HFF-Myc (cell line): ENCODE results near the gene TBRG4.

Source experiments
- DNase-seq: peaks from one replicate; pipeline ENCODE4 v3.0.0-alpha.2; 2011; ENCODE audit warnings: low read depth; ENCODE audit errors: extremely low read depth
- H3K4me3 ChIP-seq: replicated peaks from 2 replicates; pipeline ENCODE4 v1.5.1; 2011; ENCODE audit warnings: low read depth, mild to moderate bottlenecking, control low read depth, low read length
- TF ChIP-seq, protein P1 (sequence below): IDR thresholded peaks from 2 replicates; pipeline ENCODE4 v1.5.1; 2012; ENCODE audit warnings: mild to moderate bottlenecking, low read depth, low read length, control low read depth; ENCODE audit errors: missing control alignments

The TBRG4 gene

GRCh38 chr7:45111298-45112223, at the start of gene TBRG4:
Gene TBRG4, minus strand, starts transcription at chr7:45111697. Its CDS starts 2,460 bp downstream, at chr7:45109237.
- peak within 1 kb of the TSS; percentile 90 for H3K4me3 ChIP-seq
- TF ChIP-seq, protein P1, sequence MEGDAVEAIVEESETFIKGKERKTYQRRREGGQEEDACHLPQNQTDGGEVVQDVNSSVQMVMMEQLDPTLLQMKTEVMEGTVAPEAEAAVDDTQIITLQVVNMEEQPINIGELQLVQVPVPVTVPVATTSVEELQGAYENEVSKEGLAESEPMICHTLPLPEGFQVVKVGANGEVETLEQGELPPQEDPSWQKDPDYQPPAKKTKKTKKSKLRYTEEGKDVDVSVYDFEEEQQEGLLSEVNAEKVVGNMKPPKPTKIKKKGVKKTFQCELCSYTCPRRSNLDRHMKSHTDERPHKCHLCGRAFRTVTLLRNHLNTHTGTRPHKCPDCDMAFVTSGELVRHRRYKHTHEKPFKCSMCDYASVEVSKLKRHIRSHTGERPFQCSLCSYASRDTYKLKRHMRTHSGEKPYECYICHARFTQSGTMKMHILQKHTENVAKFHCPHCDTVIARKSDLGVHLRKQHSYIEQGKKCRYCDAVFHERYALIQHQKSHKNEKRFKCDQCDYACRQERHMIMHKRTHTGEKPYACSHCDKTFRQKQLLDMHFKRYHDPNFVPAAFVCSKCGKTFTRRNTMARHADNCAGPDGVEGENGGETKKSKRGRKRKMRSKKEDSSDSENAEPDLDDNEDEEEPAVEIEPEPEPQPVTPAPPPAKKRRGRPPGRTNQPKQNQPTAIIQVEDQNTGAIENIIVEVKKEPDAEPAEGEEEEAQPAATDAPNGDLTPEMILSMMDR: no peak
- DNase-seq: peak; percentile 78

- DNase-seq: no peak
- no peak overlapping the region for H3K4me3 ChIP-seq
- TF ChIP-seq, protein P1: no peak
Observed at GRCh38 chr7:45161138-45161537, 49.6 kb upstream of the TBRG4 start.

GRCh38 chr7:45160417-45160881, 49.0 kb upstream of the TBRG4 start:
- no peak for DNase-seq
- TF ChIP-seq, protein P1: no peak
- H3K4me3 ChIP-seq: no peak overlapping the region

- no peak overlapping the region for H3K4me3 ChIP-seq
- no peak for DNase-seq
- TF ChIP-seq, protein P1: no peak
Observed at GRCh38 chr7:45159296-45159695, 47.8 kb upstream of the TBRG4 start.

GRCh38 chr7:45158471-45158870, 47.0 kb upstream of the TBRG4 start:
- no peak for DNase-seq
- no peak overlapping the region for H3K4me3 ChIP-seq
- TF ChIP-seq, protein P1: no peak

- DNase-seq: no peak
- H3K4me3 ChIP-seq: no peak within 1 kb of the TSS
- TF ChIP-seq, protein P1: no peak
Observed at GRCh38 chr7:45157653-45158401, 46.3 kb upstream of the TBRG4 start, which contains the start of gene RAMP3. Gene RAMP3, plus strand, starts transcription at chr7:45157791. Its CDS starts 38 bp downstream, at chr7:45157829.
